AG08395 (cell line): Measurements from ENCODE around the gene RNF215.

ENCODE experiments used
- DNase-seq: peaks from one replicate; pipeline ENCODE4 v3.0.0; 2012; ENCODE audit warnings: mixed read lengths, low spot score

Gene RNF215

GRCh38 chr22:30396871-30397655, 9.9 kb upstream of the RNF215 start, which contains the start of gene SEC14L2:
Gene SEC14L2 (plus strand): TSS chr22:30397018. CDS start chr22:30397117, 99 bp downstream.
- peak; percentile 83 for DNase-seq

GRCh38 chr22:30393885-30394284, 6.7 kb upstream of the RNF215 start:
- DNase-seq: no peak

GRCh38 chr22:30393322-30393680, 6.1 kb upstream of the RNF215 start:
- DNase-seq: no peak

- DNase-seq: no peak
Observed at GRCh38 chr22:30392661-30393321, 5.6 kb upstream of the RNF215 start.

GRCh38 chr22:30390974-30391691, 3.9 kb upstream of the RNF215 start:
- DNase-seq: peak; percentile 64

GRCh38 chr22:30386608-30386959, 627 bp downstream of the RNF215 start:
- no peak for DNase-seq

- no peak for DNase-seq
Observed at GRCh38 chr22:30385942-30386341, 1.3 kb downstream of the RNF215 start.

- no peak for DNase-seq
Observed at GRCh38 chr22:30383061-30383460, 4.2 kb downstream of the RNF215 start.

GRCh38 chr22:30382340-30382739, 4.9 kb downstream of the RNF215 start:
- no peak for DNase-seq

- DNase-seq: no peak
Observed at GRCh38 chr22:30381264-30381663, 5.9 kb downstream of the RNF215 start.

GRCh38 chr22:30380011-30380410, 7.2 kb downstream of the RNF215 start:
- DNase-seq: no peak

GRCh38 chr22:30375312-30375849, 11.8 kb downstream of the RNF215 start:
- DNase-seq: no peak

- no peak for DNase-seq
Observed at GRCh38 chr22:30373331-30374325, 13.6 kb downstream of the RNF215 start.

GRCh38 chr22:30372915-30373314, 14.3 kb downstream of the RNF215 start:
- DNase-seq: no peak

- DNase-seq: no peak
Observed at GRCh38 chr22:30371981-30372380, 15.2 kb downstream of the RNF215 start.

GRCh38 chr22:30371321-30371720, 15.9 kb downstream of the RNF215 start:
- no peak for DNase-seq

- no peak for DNase-seq
Observed at GRCh38 chr22:30370641-30371230, 16.5 kb downstream of the RNF215 start.

- no peak for DNase-seq
Observed at GRCh38 chr22:30368420-30368819, 18.8 kb downstream of the RNF215 start.

GRCh38 chr22:30365891-30366290, 21.3 kb downstream of the RNF215 start:
- DNase-seq: no peak

GRCh38 chr22:30362651-30363281, 24.4 kb downstream of the RNF215 start:
- no peak for DNase-seq
